NK-92 (cell line): ENCODE results near the gene SLC7A6.

Source experiments
- DNase-seq: peaks from one replicate; lab custom pipeline; 2025; ENCODE audit not compliant: unreplicated experiment; lab: John Stamatoyannopoulos, UW

Gene SLC7A6

DNA sequence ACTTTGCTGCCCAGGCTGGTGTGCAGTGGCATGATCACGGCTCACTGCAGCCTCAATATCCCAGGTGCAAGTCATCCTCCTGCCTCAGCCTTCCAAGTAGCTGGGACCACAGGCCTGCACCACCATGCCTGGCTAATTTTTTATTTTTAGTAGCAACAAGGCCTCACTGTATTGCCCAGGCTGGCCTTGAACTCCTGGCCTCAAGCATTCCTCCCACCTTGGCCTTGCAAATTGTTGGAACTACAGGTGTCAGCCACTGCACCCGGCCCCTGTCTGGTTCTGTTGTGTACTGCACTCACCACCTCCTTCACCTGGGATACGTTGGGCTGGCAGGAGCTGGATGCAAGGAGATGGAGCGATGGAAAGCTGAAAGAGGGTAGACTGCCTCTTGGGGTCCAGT lies 10.6 kb upstream of the SLC7A6 start:
- no peak for DNase-seq

- no peak for DNase-seq
Measured at GRCh38 chr16:68255712-68256111, 8.6 kb upstream of the SLC7A6 start.

- DNase-seq = no peak
Measured at GRCh38 chr16:68257251-68257905, 6.9 kb upstream of the SLC7A6 start.

- DNase-seq = no peak
Measured at GRCh38 chr16:68257906-68258800, 6.2 kb upstream of the SLC7A6 start.

GRCh38 chr16:68259007-68259825 lies 5.1 kb upstream of the SLC7A6 start:
- DNase-seq = no peak

GRCh38 chr16:68263559-68264127 lies 683 bp upstream of the SLC7A6 start:
- no peak for DNase-seq

GRCh38 chr16:68265078-68265920 lies 973 bp downstream of the SLC7A6 start:
- DNase-seq = no peak

GRCh38 chr16:68267612-68268405 lies 3.5 kb downstream of the SLC7A6 start:
- DNase-seq = no peak

GRCh38 chr16:68269793-68270192 lies 5.5 kb downstream of the SLC7A6 start:
- no peak for DNase-seq

- no peak for DNase-seq
Measured at GRCh38 chr16:68270353-68270752, 6.0 kb downstream of the SLC7A6 start.

GRCh38 chr16:68272507-68273209 lies 8.3 kb downstream of the SLC7A6 start:
- no peak for DNase-seq

GRCh38 chr16:68273459-68273858 lies 9.1 kb downstream of the SLC7A6 start:
- DNase-seq = no peak

- no peak for DNase-seq
Measured at GRCh38 chr16:68273896-68274295, 9.6 kb downstream of the SLC7A6 start.

- no peak for DNase-seq
Measured at GRCh38 chr16:68274441-68274840, 10.1 kb downstream of the SLC7A6 start.

DNA sequence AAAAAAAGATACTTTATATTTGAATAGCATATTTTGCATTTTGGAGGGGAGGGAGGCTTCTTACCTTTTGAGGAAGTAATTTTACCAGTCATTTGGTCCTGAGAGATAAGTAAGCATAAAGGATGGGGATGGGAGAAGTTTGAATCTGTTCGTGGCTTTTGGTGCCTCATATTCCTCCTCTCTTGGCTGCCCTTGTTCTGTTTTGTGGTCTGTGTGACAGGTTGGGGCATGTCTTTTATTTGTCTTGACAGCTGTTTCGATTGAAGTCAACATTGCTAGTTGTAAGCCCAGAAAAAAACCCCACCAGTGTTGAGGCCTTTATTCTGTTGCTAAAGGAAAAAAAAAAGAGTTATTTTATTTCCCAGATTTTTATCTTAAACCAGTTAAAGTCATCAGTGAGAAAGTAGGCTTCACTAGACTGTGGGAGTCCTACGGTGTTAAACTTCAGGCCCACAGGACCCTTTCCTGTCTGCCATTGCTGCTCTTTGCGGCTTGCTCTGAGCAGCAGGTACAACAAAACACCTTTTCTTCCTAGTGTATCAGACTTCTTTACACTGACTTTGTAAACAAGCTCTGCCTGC lies 11.4 kb downstream of the SLC7A6 start:
- DNase-seq = no peak

GRCh38 chr16:68276223-68276622 lies 11.9 kb downstream of the SLC7A6 start:
- no peak for DNase-seq

- DNase-seq = no peak
Measured at GRCh38 chr16:68279726-68280558, 15.6 kb downstream of the SLC7A6 start.
